Measurements from ENCODE around the gene MIPOL1.
"Not testable (repeated sequence)": the region's sequence is repeated elsewhere in the genome, so short reads cannot be mapped to it uniquely, and the experiment has no call there.

The MIPOL1 gene

DNA sequence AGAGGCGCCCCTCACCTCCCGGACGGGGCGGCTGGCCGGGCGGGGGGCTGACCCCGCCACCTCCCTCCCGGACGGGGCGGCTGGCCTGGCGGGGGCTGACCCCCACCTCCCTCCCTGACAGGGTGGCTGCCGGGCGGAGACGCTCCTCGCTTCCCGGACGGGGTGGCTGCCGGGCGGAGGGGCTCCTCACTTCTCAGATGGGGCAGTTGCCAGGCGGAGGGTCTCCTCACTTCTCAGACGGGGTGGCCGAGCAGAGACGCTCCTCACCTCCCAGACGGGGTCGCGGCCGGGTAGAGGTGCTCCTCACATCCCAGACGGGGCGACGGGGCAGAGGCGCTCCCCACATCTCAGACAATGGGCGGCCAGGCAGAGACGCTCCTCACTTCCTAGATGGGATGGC is 357.9 kb downstream of the MIPOL1 start:
- H3K9me3 ChIP-seq (replicated peaks in 1 of 2; ENCODE audit: control insufficient read depth in 2 of 2, insufficient read depth in 1 of 2, low read depth in 1 of 2, low read length in 2 of 2); H2BK12ac ChIP-seq (ENCODE audit: low read length); H2BK5ac ChIP-seq (ENCODE audit: low read length); H4K8ac ChIP-seq (ENCODE audit: low read depth, low read length); DNase-seq (ENCODE audit: low spot score); H2BK15ac ChIP-seq (ENCODE audit: low read length); H3K27me3 ChIP-seq (ENCODE audit: control insufficient read depth in 3 of 3, insufficient read depth in 3 of 3, low read depth in 1 of 3, low read length in 3 of 3); H3K4ac ChIP-seq (ENCODE audit: low read length); H3K4me1 ChIP-seq (ENCODE audit: control insufficient read depth in 2 of 2, insufficient read depth in 1 of 2, low read depth in 1 of 2, low read length in 2 of 2); H3K23ac ChIP-seq (ENCODE audit: low read depth, low read length, poor library complexity); H2BK120ac ChIP-seq (ENCODE audit: low read depth, low read length); H2AFZ ChIP-seq (ENCODE audit: low read length); H3K18ac ChIP-seq (ENCODE audit: low read length); H2AK5ac ChIP-seq (ENCODE audit: low read depth, low read length); H3K14ac ChIP-seq (ENCODE audit: low read length); H3K9ac ChIP-seq (ENCODE audit: low read depth, low read length, poor library complexity); H4K91ac ChIP-seq (ENCODE audit: low read depth, low read length, poor library complexity); H3K27ac ChIP-seq (replicated peaks; ENCODE audit: low read length); H3K4me3 ChIP-seq (ENCODE audit: low read length in 2 of 2); H3K79me1 ChIP-seq (ENCODE audit: low read depth, low read length); H3K4me2 ChIP-seq (ENCODE audit: insufficient read depth, low read length, poor library complexity, severe bottlenecking); H3K36me3 ChIP-seq (replicated peaks in 1 of 2; ENCODE audit: control insufficient read depth in 2 of 2, insufficient read depth in 2 of 2, low read length in 2 of 2): not testable (repeated sequence)
- no CpG with 5 or more reads among the region's 33 CpGs for WGBS, 2 donors (ENCODE audit: extremely low coverage in 2 of 2, insufficient read length in 2 of 2, insufficient replicate concordance in 1 of 2)

DNA sequence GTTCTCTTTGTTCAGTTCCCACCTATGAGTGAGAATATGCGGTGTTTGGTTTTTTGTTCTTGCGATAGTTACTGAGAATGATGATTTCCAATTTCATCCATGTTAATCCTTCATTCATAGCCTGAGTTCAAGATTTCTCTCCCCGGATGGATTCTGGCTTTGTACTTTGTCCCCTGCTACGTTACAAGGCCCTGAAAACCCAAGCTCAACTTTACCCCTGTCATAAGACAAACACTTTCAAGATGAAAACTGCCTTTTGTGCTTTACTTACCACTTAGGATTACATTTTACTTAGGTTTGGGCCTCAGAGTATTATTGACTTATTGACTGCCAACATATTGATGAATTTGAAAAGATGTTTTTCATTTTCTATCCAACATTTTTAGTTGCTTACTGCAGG is 361.0 kb downstream of the MIPOL1 start:
- Histone ChIP-seq H2BK15ac (ENCODE audit: low read length) (no peak overlapping the region), H3K27ac (replicated peaks; ENCODE audit: low read length) (no peak overlapping the region)

GRCh38 chr14:37559386-37559785 is 361.6 kb downstream of the MIPOL1 start:
- H3K27ac ChIP-seq (replicated peaks; ENCODE audit: low read length): no peak overlapping the region
- H3K4me1 ChIP-seq (ENCODE audit: control insufficient read depth in 2 of 2, insufficient read depth in 1 of 2, low read depth in 1 of 2, low read length in 2 of 2): peaks cover 0 to 4% of the 10 kb centered on the region in 2 donors
- no peaks in the 10 kb centered on the region for H3K36me3 ChIP-seq (replicated peaks in 1 of 2; ENCODE audit: control insufficient read depth in 2 of 2, insufficient read depth in 2 of 2, low read length in 2 of 2)
- H3K27me3 ChIP-seq (ENCODE audit: control insufficient read depth in 3 of 3, insufficient read depth in 3 of 3, low read depth in 1 of 3, low read length in 3 of 3): no peaks in the 10 kb centered on the region
- no peak overlapping the region for H2AFZ ChIP-seq (ENCODE audit: low read length)
- H2BK5ac ChIP-seq (ENCODE audit: low read length): no peak overlapping the region
- H3K14ac ChIP-seq (ENCODE audit: low read length): no peak overlapping the region
- H3K23ac ChIP-seq (ENCODE audit: low read depth, low read length, poor library complexity): no peak overlapping the region
- no peak for DNase-seq (ENCODE audit: low spot score)
- no peak overlapping the region for H3K9ac ChIP-seq (ENCODE audit: low read depth, low read length, poor library complexity)
- no peak overlapping the region for H2BK120ac ChIP-seq (ENCODE audit: low read depth, low read length)
- no peak overlapping the region for H4K8ac ChIP-seq (ENCODE audit: low read depth, low read length)
- H3K4ac ChIP-seq (ENCODE audit: low read length): no peak overlapping the region
- no CpG with 5 or more reads among the region's 6 CpGs for WGBS, 2 donors (ENCODE audit: extremely low coverage in 2 of 2, insufficient read length in 2 of 2, insufficient replicate concordance in 1 of 2)
- H2BK15ac ChIP-seq (ENCODE audit: low read length): no peak overlapping the region
- H4K91ac ChIP-seq (ENCODE audit: low read depth, low read length, poor library complexity): no peak overlapping the region
- no peak overlapping the region for H3K4me3 ChIP-seq (ENCODE audit: low read length in 2 of 2)
- no peak overlapping the region for H2AK5ac ChIP-seq (ENCODE audit: low read depth, low read length)
- H3K79me1 ChIP-seq (ENCODE audit: low read depth, low read length): no peaks in the 10 kb centered on the region
- peaks cover 0 to 4% of the 10 kb centered on the region in 2 donors for H3K9me3 ChIP-seq (replicated peaks in 1 of 2; ENCODE audit: control insufficient read depth in 2 of 2, insufficient read depth in 1 of 2, low read depth in 1 of 2, low read length in 2 of 2)
- H3K18ac ChIP-seq (ENCODE audit: low read length): no peak overlapping the region
- H3K4me2 ChIP-seq (ENCODE audit: insufficient read depth, low read length, poor library complexity, severe bottlenecking): no peak overlapping the region
- no peak overlapping the region for H2BK12ac ChIP-seq (ENCODE audit: low read length)

More for the DNA sequence above, 361.0 kb downstream of the MIPOL1 start:
- Histone ChIP-seq H3K27me3 (ENCODE audit: control insufficient read depth in 3 of 3, insufficient read depth in 3 of 3, low read depth in 1 of 3, low read length in 3 of 3) (no peaks in the 10 kb centered on the region), H3K4ac (ENCODE audit: low read length) (no peak overlapping the region), H3K36me3 (replicated peaks in 1 of 2; ENCODE audit: control insufficient read depth in 2 of 2, insufficient read depth in 2 of 2, low read length in 2 of 2) (no peaks in the 10 kb centered on the region), H2BK5ac (ENCODE audit: low read length) (no peak overlapping the region), H2AK5ac (ENCODE audit: low read depth, low read length) (no peak overlapping the region), H3K9ac (ENCODE audit: low read depth, low read length, poor library complexity) (no peak overlapping the region), H3K9me3 (replicated peaks in 1 of 2; ENCODE audit: control insufficient read depth in 2 of 2, insufficient read depth in 1 of 2, low read depth in 1 of 2, low read length in 2 of 2) (peaks cover 1 to 6% of the 10 kb centered on the region in 2 donors), H3K4me3 (ENCODE audit: low read length in 2 of 2) (no peak overlapping the region), H3K79me1 (ENCODE audit: low read depth, low read length) (no peaks in the 10 kb centered on the region), H3K14ac (ENCODE audit: low read length) (no peak overlapping the region), H3K18ac (ENCODE audit: low read length) (no peak overlapping the region), H2AFZ (ENCODE audit: low read length) (no peak overlapping the region), H4K8ac (ENCODE audit: low read depth, low read length) (no peak overlapping the region), H4K91ac (ENCODE audit: low read depth, low read length, poor library complexity) (no peak overlapping the region), H2BK120ac (ENCODE audit: low read depth, low read length) (no peak overlapping the region), H3K23ac (ENCODE audit: low read depth, low read length, poor library complexity) (no peak overlapping the region), H3K4me2 (ENCODE audit: insufficient read depth, low read length, poor library complexity, severe bottlenecking) (no peak overlapping the region), H3K4me1 (ENCODE audit: control insufficient read depth in 2 of 2, insufficient read depth in 1 of 2, low read depth in 1 of 2, low read length in 2 of 2) (peaks cover 0 to 4% of the 10 kb centered on the region in 2 donors), H2BK12ac (ENCODE audit: low read length) (no peak overlapping the region)
- DNase-seq (ENCODE audit: low spot score): no peak
- WGBS, 2 donors (ENCODE audit: extremely low coverage in 2 of 2, insufficient read length in 2 of 2, insufficient replicate concordance in 1 of 2): no CpG with 5 or more reads among the region's 4 CpGs

DNA sequence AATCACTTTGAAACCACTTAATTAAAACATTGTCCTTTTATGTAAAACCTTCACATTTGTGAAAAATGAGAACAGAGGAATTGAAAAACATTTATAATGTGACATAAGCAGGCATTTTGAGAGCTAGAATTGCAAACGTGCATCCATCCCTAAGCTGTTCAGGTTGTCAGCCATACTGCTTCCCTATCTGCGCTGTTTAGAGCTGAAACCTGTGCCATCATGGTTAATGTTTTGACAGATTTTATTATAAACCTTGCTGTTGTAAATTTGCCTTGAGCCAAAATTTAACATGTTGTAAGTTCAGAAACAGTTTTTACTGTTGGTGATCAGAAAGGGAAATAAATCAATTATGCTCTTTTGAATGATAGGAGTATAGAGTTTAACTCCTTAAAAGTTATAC is 365.5 kb downstream of the MIPOL1 start:
- Histone ChIP-seq H3K36me3 (replicated peaks in 1 of 2; ENCODE audit: control insufficient read depth in 2 of 2, insufficient read depth in 2 of 2, low read length in 2 of 2) (no peaks in the 10 kb centered on the region), H4K91ac (ENCODE audit: low read depth, low read length, poor library complexity) (no peak overlapping the region), H2BK12ac (ENCODE audit: low read length) (no peak overlapping the region), H3K23ac (ENCODE audit: low read depth, low read length, poor library complexity) (no peak overlapping the region), H3K14ac (ENCODE audit: low read length) (no peak overlapping the region), H3K4me3 (ENCODE audit: low read length in 2 of 2) (no peak overlapping the region), H2AK5ac (ENCODE audit: low read depth, low read length) (no peak overlapping the region), H2AFZ (ENCODE audit: low read length) (no peak overlapping the region), H3K9ac (ENCODE audit: low read depth, low read length, poor library complexity) (no peak overlapping the region), H2BK5ac (ENCODE audit: low read length) (no peak overlapping the region), H3K27me3 (ENCODE audit: control insufficient read depth in 3 of 3, insufficient read depth in 3 of 3, low read depth in 1 of 3, low read length in 3 of 3) (no peaks in the 10 kb centered on the region), H4K8ac (ENCODE audit: low read depth, low read length) (no peak overlapping the region), H3K18ac (ENCODE audit: low read length) (no peak overlapping the region), H3K9me3 (replicated peaks in 1 of 2; ENCODE audit: control insufficient read depth in 2 of 2, insufficient read depth in 1 of 2, low read depth in 1 of 2, low read length in 2 of 2) (no peaks in the 10 kb centered on the region), H3K4me1 (ENCODE audit: control insufficient read depth in 2 of 2, insufficient read depth in 1 of 2, low read depth in 1 of 2, low read length in 2 of 2) (peaks cover 2 to 4% of the 10 kb centered on the region in 2 donors), H3K4ac (ENCODE audit: low read length) (no peak overlapping the region), H2BK120ac (ENCODE audit: low read depth, low read length) (no peak overlapping the region), H3K4me2 (ENCODE audit: insufficient read depth, low read length, poor library complexity, severe bottlenecking) (no peak overlapping the region), H2BK15ac (ENCODE audit: low read length) (no peak overlapping the region), H3K79me1 (ENCODE audit: low read depth, low read length) (no peaks in the 10 kb centered on the region), H3K27ac (replicated peaks; ENCODE audit: low read length) (no peak overlapping the region)
- DNase-seq (ENCODE audit: low spot score): no peak
- WGBS, 2 donors (ENCODE audit: extremely low coverage in 2 of 2, insufficient read length in 2 of 2, insufficient replicate concordance in 1 of 2): no CpG with 5 or more reads among the region's 2 CpGs
